ENCODE data around the gene CFHR3.

DNA sequence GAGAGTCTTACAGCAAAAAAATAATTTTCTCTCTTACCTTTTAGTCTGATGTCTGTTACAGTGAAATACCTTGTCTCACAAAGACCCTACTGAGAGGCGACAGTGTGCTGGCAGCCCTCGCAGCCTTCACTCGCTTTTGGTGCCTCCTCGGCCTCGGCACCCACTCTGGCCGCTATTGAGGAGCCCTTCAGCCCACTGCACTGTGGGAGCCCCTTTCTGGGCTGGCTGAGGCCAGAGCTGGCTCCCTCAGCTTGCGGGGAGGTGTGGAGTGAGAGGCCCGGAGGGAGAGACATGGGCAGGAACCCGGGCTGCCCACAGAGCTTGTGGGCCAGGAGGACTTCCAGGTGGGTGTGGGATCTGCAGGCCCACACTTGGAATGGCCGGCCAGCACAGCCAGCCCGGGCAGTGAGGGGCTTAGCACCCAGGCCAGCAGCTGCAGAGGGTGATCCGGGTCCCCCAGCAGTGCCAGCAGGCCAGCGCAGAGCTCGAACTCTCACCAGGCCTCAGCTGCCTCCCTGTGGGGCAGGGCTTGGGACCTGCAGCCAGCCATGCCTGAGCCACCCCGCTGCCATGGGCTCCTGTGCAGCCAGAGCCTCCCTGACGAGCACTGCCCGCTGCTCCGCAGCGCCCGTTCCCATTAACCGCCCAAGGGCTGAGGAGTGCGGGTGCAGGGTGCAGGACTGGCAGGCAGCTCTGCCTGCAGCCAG lies 34.0 kb downstream of the CFHR3 start:
- TF ChIP-seq, protein P1, sequence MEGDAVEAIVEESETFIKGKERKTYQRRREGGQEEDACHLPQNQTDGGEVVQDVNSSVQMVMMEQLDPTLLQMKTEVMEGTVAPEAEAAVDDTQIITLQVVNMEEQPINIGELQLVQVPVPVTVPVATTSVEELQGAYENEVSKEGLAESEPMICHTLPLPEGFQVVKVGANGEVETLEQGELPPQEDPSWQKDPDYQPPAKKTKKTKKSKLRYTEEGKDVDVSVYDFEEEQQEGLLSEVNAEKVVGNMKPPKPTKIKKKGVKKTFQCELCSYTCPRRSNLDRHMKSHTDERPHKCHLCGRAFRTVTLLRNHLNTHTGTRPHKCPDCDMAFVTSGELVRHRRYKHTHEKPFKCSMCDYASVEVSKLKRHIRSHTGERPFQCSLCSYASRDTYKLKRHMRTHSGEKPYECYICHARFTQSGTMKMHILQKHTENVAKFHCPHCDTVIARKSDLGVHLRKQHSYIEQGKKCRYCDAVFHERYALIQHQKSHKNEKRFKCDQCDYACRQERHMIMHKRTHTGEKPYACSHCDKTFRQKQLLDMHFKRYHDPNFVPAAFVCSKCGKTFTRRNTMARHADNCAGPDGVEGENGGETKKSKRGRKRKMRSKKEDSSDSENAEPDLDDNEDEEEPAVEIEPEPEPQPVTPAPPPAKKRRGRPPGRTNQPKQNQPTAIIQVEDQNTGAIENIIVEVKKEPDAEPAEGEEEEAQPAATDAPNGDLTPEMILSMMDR (IDR thresholded peaks at IDR 0.05; ENCODE audit: poor library complexity, severe bottlenecking): no peak
- no peak for TF ChIP-seq TAF1 (IDR thresholded peaks at IDR 0.05; ENCODE audit: low read depth)
- no peak for TF ChIP-seq MXI1 (conservative IDR thresholded peaks at IDR 0.05; ENCODE audit: poor library complexity, severe bottlenecking)
- TF ChIP-seq, protein P2, sequence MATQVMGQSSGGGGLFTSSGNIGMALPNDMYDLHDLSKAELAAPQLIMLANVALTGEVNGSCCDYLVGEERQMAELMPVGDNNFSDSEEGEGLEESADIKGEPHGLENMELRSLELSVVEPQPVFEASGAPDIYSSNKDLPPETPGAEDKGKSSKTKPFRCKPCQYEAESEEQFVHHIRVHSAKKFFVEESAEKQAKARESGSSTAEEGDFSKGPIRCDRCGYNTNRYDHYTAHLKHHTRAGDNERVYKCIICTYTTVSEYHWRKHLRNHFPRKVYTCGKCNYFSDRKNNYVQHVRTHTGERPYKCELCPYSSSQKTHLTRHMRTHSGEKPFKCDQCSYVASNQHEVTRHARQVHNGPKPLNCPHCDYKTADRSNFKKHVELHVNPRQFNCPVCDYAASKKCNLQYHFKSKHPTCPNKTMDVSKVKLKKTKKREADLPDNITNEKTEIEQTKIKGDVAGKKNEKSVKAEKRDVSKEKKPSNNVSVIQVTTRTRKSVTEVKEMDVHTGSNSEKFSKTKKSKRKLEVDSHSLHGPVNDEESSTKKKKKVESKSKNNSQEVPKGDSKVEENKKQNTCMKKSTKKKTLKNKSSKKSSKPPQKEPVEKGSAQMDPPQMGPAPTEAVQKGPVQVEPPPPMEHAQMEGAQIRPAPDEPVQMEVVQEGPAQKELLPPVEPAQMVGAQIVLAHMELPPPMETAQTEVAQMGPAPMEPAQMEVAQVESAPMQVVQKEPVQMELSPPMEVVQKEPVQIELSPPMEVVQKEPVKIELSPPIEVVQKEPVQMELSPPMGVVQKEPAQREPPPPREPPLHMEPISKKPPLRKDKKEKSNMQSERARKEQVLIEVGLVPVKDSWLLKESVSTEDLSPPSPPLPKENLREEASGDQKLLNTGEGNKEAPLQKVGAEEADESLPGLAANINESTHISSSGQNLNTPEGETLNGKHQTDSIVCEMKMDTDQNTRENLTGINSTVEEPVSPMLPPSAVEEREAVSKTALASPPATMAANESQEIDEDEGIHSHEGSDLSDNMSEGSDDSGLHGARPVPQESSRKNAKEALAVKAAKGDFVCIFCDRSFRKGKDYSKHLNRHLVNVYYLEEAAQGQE (IDR thresholded peaks at IDR 0.05; ENCODE audit: borderline replicate concordance): no peak
- TF ChIP-seq SMC3 (conservative IDR thresholded peaks at IDR 0.05; ENCODE audit: poor library complexity): no peak
- TF ChIP-seq EZH2 (IDR thresholded peaks at IDR 0.05; ENCODE audit: borderline replicate concordance, insufficient read depth, low read length, poor library complexity, severe bottlenecking): no peak
- no peak for TF ChIP-seq POLR2AphosphoS5 (IDR thresholded peaks at IDR 0.05)
